SK-N-SH (cell line): Measurements from ENCODE around the gene RTN3.

ENCODE experiments used
- CHD2 ChIP-seq: fragments of 150-350 bp; IDR thresholded peaks from 2 replicates; pipeline ENCODE4 v1.6.1; 2018; ENCODE audit warnings: low read length; ENCODE audit not compliant: partially characterized antibody
- EP300 ChIP-seq, 2 experiments: IDR thresholded peaks; 2 replicates each; pipeline versions ENCODE4 v1.4.0 to v1.6.1; 2012; ENCODE audit warnings: borderline replicate concordance in 1 of 2, low read depth in 1 of 2, low read length in 1 of 2
- EZH2phosphoT487 ChIP-seq: fragments of 200-600 bp; sonication (generic); IDR thresholded peaks from 2 replicates; pipeline ENCODE4 v1.6.1; 2017; ENCODE audit warnings: low read depth, mixed run types, mild to moderate bottlenecking, antibody characterized with exemption, moderate library complexity, borderline replicate concordance
- FOXJ3 ChIP-seq: sonication (generic); formaldehyde crosslinking; IDR thresholded peaks from 2 replicates; pipeline ENCODE4 v1.5.1; 2020; ENCODE audit warnings: mild to moderate bottlenecking, missing genetic modification reagents
- GABPA ChIP-seq: IDR thresholded peaks from 2 replicates; pipeline ENCODE4 v1.4.0; 2012; ENCODE audit warnings: low read depth, mild to moderate bottlenecking
- RAD21 ChIP-seq: IDR thresholded peaks from 2 replicates; pipeline ENCODE4 v1.6.1; 2012; ENCODE audit warnings: mild to moderate bottlenecking, low read length
- TAF1 ChIP-seq: IDR thresholded peaks from 2 replicates; pipeline ENCODE4 v1.6.1; 2012; ENCODE audit warnings: low read depth, mild to moderate bottlenecking, low read length, moderate library complexity, borderline replicate concordance
- TF ChIP-seq, protein P1 (sequence below): fragments of 200-600 bp; sonication (generic); IDR thresholded peaks from 2 replicates; pipeline ENCODE4 v1.6.1; 2017; ENCODE audit warnings: antibody characterized with exemption, mild to moderate bottlenecking, moderate library complexity
- TF ChIP-seq, protein P2 (sequence below): IDR thresholded peaks from 2 replicates; pipeline ENCODE4 v1.6.1; 2012; ENCODE audit warnings: mild to moderate bottlenecking, low read depth, low read length, moderate library complexity

DNA sequence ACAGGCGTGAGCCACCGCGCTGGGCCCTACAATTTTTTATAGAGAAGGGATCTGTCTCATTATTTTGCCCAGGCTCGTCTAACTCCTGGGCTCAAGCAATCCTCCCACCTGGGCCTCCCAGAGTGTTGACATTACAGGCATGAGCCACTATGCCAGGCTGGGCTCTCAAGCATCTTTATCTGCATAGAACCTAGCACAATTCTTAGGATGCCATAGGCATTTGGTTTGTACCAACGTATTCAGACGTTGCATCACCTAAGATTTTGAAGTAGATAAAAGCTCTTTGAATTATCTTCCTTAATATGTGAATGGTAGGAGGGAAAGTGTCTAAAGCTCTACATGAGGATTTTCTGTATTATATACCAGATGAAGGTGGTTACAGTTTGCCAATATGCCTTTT, 30.5 kb downstream of the RTN3 start:
- TF ChIP-seq CHD2 (no peak), EZH2phosphoT487 (no peak), EP300 (IDR thresholded peaks at IDR 0.05; ENCODE audit: borderline replicate concordance in 1 of 2, low read depth in 1 of 2, low read length in 1 of 2) (no peak), GABPA (no peak), TAF1 (no peak), RAD21 (no peak), FOXJ3 (CRISPR knock-in tag) (no peak)
- TF ChIP-seq, protein P1, sequence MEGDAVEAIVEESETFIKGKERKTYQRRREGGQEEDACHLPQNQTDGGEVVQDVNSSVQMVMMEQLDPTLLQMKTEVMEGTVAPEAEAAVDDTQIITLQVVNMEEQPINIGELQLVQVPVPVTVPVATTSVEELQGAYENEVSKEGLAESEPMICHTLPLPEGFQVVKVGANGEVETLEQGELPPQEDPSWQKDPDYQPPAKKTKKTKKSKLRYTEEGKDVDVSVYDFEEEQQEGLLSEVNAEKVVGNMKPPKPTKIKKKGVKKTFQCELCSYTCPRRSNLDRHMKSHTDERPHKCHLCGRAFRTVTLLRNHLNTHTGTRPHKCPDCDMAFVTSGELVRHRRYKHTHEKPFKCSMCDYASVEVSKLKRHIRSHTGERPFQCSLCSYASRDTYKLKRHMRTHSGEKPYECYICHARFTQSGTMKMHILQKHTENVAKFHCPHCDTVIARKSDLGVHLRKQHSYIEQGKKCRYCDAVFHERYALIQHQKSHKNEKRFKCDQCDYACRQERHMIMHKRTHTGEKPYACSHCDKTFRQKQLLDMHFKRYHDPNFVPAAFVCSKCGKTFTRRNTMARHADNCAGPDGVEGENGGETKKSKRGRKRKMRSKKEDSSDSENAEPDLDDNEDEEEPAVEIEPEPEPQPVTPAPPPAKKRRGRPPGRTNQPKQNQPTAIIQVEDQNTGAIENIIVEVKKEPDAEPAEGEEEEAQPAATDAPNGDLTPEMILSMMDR = no peak
- TF ChIP-seq, protein P2, sequence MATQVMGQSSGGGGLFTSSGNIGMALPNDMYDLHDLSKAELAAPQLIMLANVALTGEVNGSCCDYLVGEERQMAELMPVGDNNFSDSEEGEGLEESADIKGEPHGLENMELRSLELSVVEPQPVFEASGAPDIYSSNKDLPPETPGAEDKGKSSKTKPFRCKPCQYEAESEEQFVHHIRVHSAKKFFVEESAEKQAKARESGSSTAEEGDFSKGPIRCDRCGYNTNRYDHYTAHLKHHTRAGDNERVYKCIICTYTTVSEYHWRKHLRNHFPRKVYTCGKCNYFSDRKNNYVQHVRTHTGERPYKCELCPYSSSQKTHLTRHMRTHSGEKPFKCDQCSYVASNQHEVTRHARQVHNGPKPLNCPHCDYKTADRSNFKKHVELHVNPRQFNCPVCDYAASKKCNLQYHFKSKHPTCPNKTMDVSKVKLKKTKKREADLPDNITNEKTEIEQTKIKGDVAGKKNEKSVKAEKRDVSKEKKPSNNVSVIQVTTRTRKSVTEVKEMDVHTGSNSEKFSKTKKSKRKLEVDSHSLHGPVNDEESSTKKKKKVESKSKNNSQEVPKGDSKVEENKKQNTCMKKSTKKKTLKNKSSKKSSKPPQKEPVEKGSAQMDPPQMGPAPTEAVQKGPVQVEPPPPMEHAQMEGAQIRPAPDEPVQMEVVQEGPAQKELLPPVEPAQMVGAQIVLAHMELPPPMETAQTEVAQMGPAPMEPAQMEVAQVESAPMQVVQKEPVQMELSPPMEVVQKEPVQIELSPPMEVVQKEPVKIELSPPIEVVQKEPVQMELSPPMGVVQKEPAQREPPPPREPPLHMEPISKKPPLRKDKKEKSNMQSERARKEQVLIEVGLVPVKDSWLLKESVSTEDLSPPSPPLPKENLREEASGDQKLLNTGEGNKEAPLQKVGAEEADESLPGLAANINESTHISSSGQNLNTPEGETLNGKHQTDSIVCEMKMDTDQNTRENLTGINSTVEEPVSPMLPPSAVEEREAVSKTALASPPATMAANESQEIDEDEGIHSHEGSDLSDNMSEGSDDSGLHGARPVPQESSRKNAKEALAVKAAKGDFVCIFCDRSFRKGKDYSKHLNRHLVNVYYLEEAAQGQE = no peak
